Cardiac muscle cell (in vitro differentiated cells and primary cell): ENCODE measurements around the gene TMEM183A. TPM values are rescaled to one million over a fixed set of nuclear protein-coding genes. Genes with fewer than 3 reads are reported as not detected.
A peak's percentile ranks its signal among the peaks of the same experiment; 100 is the strongest.

Experiments
- DNase-seq, 2 donors: peaks; one replicate each; pipeline versions ENCODE4 v3.0.0 to v3.0.0-alpha.2; 2010 to 2017; ENCODE audit warnings: low read depth in 1 of 2, low spot score in 1 of 2
- H3K27ac ChIP-seq: fragments of 200-600 bp; sonication (generic); 2 replicates; pipeline ENCODE4 v1.5.1; 2016
- H3K27me3 ChIP-seq: fragments of 200-600 bp; sonication (generic); 2 replicates; pipeline ENCODE4 v1.6.0; 2016; ENCODE audit warnings: control low read depth
- H3K36me3 ChIP-seq: fragments of 200-600 bp; sonication (generic); 2 replicates; pipeline ENCODE4 v1.5.1; 2016; ENCODE audit warnings: control low read depth
- H3K4me1 ChIP-seq: fragments of 200-600 bp; sonication (generic); 2 replicates; pipeline ENCODE4 v1.8.1; 2017; ENCODE audit warnings: low read depth, mild to moderate bottlenecking, mixed run types
- H3K4me3 ChIP-seq: fragments of 200-600 bp; sonication (generic); 2 replicates; pipeline ENCODE4 v1.5.1; 2016; ENCODE audit warnings: mild to moderate bottlenecking
- H3K9me3 ChIP-seq: fragments of 200-600 bp; sonication (generic); 2 replicates; pipeline ENCODE4 v1.5.1; 2017; ENCODE audit warnings: low read depth, mild to moderate bottlenecking, control low read depth
- CTCF ChIP-seq: IDR thresholded peaks from 2 replicates; pipeline ENCODE4 v1.5.1; 2012; ENCODE audit warnings: low read depth, mild to moderate bottlenecking, low read length
- polyA plus RNA-seq: library from polyadenylated mRNA; unstranded; fragments of >200 nt; fragmentation: Nextera tagmentation; extraction: Ambion mirVana; gene quantifications from 2 replicates; pipeline ENCODE4 v1.2.1, GENCODE V29; 2016
- total RNA-seq: library from RNA; depleted of rRNA; stranded (reverse); fragments of >200 nt; gene quantifications from 2 replicates; pipeline ENCODE4 v1.2.3, GENCODE V29; 2016

The TMEM183A gene
- total and polyA plus RNA-seq, 2 experiments from 2014 or later, result 67.1 to 99.7 TPM

DNA sequence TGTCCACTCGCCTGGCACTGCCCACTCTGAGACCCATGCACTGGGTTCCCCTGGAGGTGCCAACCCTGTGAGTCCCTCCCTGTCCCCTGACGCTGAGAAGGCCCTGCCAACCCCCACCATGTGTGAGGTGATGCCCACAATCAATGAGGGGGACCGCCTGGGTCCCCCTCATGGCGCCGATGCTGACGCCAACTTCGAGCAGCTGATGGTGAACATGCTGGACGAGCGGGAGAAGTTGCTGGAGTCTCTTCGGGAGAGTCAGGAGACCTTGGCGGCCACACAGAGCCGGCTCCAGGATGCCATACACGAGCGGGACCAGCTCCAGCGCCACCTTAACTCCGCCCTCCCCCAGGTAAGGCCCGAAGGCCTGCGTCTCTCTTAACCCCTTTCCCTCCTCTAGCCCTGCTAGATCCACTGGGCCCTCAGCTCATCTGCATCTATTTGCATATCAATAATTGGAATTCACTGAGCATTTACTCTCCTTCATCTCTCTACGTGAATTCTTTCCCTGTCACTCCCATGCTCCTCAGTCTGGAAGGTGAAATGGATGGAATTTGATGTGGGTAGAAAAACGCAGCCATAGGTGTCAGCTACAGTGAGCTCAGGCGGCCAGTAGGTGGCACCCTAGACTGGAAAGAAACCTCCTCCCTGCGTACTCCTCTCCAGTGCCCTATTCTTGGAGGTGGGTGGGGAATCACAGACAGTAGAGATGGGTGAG is 31.9 kb downstream of the TMEM183A start:
- peak; percentile 78 to 84 for DNase-seq
- peaks cover 65% of the 10 kb centered on the region for H3K4me1 ChIP-seq
- H3K27ac ChIP-seq, result peak overlapping the region; percentile 95
- H3K9me3 ChIP-seq, result no peaks in the 10 kb centered on the region
- peaks cover 10% of the 10 kb centered on the region for H3K36me3 ChIP-seq
- H3K27me3 ChIP-seq, result no peaks in the 10 kb centered on the region
- H3K4me3 ChIP-seq, result no peak overlapping the region
- TF ChIP-seq CTCF, result peak; percentile 97

GRCh38 chr1:203039609-203040512 is 32.7 kb downstream of the TMEM183A start:
- H3K36me3 ChIP-seq, result peaks cover 17% of the 10 kb centered on the region
- DNase-seq, result peak in 1 of 2 donors; percentile 80
- H3K4me3 ChIP-seq, result no peak overlapping the region
- peak; percentile 42 for TF ChIP-seq CTCF
- H3K27me3 ChIP-seq, result no peaks in the 10 kb centered on the region
- peak overlapping the region; percentile 95 for H3K27ac ChIP-seq
- H3K9me3 ChIP-seq, result no peaks in the 10 kb centered on the region
- peaks cover 58% of the 10 kb centered on the region for H3K4me1 ChIP-seq

DNA sequence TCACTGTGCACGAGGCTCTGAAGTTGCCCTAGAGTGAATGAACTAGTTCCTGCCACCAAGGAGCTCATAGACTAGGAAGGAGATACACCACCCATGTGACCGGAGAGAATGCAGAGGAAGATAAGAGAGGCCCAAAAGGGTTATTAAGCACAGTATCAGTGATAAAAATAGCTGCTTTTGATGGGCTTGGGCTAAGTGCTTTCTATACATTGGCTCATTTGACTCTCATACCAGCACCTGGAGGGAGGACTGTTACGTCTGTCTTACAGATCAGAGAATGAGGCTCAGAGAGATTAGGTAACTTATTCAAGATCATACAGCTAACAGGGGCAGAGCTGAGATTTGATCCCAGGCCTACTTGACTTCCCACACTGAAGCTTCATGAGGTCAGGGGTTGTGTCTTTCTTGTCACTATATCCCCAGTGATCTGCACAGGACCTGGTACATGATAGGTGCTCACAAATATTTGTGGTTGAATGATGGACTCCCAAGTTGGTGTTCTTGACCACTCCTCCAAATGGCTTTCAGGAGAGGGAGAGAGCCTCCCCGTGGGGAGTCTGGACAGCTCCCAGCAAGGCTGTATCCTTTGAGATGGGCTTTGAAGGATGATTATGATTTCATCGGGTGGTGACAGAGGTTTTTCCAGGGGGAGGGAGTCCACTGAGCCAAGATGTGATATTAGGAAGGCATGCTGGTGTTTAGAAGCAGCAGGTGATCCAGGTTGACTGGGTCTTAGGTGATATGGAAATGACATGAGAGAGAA is 33.5 kb downstream of the TMEM183A start:
- Histone ChIP-seq H3K4me1 (peaks cover 50% of the 10 kb centered on the region), H3K27me3 (no peaks in the 10 kb centered on the region)
- DNase-seq, result peak in 1 of 2 donors; percentile 82

DNA sequence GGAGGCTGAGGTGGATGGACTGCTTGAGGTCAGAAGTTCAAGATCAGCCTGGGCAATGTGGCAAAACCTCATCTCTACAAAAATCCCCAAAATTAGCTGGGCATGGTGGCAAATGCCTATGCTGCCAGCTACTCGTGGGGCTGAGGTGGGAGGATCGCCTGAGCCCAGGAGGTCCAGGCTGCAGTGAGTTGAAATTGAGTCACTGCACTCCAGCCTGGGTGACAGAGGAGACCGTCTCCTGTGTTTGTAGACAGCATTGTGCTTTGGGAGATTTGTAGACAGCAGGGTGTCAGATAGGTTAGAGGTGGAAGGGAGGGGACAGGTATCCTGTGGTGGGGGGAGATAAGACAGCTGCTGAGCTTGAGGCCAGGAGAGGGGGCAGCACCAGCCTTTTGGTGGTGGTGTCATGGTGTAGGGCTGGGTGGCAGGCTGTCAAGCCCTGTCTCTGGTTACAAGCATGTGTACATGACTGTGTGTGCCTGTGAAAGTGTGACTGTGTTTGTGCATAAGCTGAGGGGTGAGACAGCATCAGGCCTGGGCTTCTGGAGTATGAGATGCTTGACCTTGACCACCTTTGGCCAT is 34.3 kb downstream of the TMEM183A start:
- no peaks in the 10 kb centered on the region for H3K9me3 ChIP-seq
- peak overlapping the region; percentile 95 for H3K27ac ChIP-seq
- H3K4me3 ChIP-seq, result no peak overlapping the region
- H3K27me3 ChIP-seq, result no peaks in the 10 kb centered on the region
- DNase-seq, result no peak
- H3K36me3 ChIP-seq, result peaks cover 26% of the 10 kb centered on the region
- peaks cover 43% of the 10 kb centered on the region for H3K4me1 ChIP-seq
- no peak for TF ChIP-seq CTCF

More for the DNA sequence above, 33.5 kb downstream of the TMEM183A start:
- TF ChIP-seq CTCF, result no peak
- peaks cover 24% of the 10 kb centered on the region for H3K36me3 ChIP-seq
- H3K9me3 ChIP-seq, result no peaks in the 10 kb centered on the region
- no peak overlapping the region for H3K4me3 ChIP-seq
- peak overlapping the region; percentile 95 for H3K27ac ChIP-seq
